NCI-H1105 (cell line): ENCODE data around the gene SPACA5.
"Not testable (repeated sequence)": the region's sequence is repeated elsewhere in the genome, so short reads cannot be mapped to it uniquely, and the experiment has no call there.

ENCODE experiments used
- DNase-seq: peaks from one replicate; lab custom pipeline; 2025; lab: John Stamatoyannopoulos, UW

Gene SPACA5

DNA sequence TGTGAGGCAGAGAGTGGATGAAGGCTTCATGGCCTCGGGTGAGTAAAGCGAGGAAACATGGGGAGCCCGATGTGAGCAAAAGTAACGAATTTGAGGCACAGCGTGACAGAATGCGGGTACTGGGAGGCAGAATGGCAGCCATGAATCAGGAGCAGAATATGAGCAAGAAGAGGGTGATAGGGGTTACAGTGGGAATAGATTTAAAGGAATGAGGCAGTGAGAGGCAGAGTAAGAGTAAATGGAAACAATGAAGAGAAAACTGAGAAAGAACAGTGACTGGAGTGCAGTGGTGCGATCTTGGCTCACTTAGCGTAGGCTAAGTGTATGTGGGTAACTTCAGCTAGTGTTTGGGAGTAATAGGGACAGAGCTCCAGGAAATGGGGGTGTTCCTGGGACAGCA, at the start of gene SPACA5:
SPACA5 (plus strand) TSS at position 301 of the 400 bp plus-strand sequence. CDS start 815 bp downstream, outside the sequence.
- DNase-seq, result not testable (repeated sequence)

DNA sequence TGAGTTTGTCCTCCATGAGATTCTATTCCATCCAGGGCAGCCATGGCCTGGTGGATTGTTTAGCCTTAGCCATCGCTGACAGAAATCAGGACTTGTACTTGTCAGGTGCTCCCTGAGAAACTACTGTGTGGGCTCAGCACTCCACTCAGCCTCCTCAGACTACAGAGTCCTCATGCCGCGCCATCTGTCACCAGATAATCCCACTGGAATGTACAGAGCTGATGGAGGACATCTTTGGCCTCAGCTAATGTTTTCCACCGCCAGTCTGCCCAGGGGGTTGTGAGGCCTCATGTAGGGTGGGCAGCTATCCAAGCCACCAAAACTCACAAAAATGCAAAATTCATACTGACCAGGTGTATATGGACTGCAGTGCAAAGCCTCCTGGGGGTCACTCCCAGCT, 48.6 kb upstream of the SPACA5 start:
- DNase-seq, result not testable (repeated sequence)

DNA sequence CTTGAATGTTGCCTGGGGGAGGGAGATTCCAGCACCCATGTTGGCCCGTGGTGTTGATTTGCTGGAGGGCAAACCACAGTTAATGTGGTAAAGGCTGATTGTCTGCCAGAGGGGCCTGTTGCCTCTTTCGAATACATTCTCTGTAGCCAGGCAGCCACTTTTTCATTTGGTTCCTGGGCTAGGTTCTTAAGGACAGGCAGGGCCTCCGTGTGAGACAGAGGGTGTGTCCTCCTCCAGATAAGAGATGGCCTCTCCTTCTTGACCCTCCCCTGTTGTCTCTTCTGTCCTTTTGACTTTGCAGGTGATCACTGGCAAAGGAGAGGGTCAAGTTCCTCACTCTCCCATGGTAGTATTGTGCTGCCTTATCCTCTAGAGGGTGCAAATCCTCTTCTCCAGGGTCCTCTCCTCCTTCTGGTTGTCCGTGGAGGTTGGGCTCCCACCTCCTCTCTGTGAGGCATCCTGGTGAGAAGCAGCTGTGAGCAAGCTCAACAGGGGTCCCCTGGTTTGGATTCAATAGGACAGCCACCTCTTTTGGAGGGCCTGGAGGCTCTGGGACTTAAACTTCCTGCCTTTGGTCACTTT, 47.9 kb upstream of the SPACA5 start:
- DNase-seq, result no peak

DNA sequence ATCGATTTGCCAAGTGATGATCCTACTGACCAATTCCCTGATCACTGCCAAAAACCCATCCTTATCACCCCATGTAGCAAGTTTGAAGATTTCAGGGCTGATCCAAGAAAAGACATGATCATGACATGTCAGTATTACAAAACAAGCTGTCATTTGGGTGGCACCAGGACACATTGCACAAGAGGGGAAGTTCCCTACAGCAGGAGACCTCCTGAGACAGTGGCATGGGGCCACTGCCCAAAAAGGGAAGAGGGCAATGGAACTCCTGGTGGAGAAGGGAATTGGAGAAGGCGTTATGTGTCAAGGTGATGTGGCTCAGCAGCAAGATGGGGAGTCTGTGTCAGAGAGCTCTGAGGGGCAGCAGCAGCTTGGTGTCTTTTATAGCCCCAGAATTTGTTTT, 46.4 kb upstream of the SPACA5 start:
- no peak for DNase-seq

DNA sequence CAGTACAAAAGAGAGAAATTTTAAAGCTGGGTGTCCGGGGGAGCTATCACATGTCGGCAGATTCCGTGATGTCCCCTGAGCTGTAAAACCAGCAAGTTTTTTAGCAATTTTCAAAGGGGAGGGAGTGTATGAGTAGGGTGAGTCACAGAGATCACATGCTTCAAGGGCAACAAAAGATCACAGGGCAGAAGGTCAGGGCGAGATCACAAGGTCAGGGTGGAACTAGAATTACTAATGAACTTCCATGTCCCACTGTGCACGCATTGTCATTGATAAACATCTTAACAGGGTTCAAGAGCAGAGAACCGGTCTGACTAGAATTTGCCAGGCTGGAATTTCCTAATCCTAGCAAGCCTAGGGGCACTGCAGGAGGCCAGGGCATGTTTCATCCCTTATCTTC, 45.0 kb upstream of the SPACA5 start:
- not testable (repeated sequence) for DNase-seq

DNA sequence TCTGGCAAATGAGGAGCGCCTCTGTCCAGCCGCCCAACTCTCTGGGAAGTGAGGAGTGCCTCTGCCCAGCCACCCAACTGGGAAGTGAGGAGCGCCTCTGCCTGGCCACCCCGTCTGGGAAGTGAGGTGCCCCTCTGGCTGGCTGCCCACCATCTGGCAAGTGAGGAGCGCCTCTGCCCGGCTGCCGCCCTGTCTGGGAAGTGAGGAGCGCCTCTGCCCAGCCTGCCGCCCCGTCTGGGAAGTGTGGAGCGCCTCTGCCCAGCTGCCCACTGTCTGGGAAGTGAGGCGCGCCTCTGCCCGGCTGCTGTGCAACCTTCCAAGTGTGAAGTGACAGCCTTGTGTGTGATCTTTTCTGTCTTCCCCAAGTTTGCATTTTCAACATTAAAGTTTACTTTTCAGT, 41.3 kb upstream of the SPACA5 start:
- DNase-seq, result not testable (repeated sequence)

DNA sequence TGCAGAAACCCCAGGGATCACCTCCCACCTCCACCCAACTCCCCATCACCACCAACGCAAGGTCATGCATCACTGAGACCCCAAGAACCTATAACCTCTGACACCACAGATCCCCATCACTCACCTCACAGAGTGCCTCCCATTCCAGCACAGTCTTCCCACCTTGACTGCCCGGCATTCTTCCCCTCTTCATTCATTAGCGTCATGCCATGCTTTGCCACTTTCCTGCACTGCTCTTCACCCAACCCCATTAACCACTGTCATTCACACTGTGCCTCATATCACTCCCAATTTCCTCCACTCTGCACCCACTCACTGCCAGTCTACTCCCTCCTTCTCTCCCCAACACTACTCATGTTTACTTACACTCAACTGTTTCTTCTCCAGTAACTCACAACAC, 33.6 kb upstream of the SPACA5 start:
- DNase-seq, result no peak

DNA sequence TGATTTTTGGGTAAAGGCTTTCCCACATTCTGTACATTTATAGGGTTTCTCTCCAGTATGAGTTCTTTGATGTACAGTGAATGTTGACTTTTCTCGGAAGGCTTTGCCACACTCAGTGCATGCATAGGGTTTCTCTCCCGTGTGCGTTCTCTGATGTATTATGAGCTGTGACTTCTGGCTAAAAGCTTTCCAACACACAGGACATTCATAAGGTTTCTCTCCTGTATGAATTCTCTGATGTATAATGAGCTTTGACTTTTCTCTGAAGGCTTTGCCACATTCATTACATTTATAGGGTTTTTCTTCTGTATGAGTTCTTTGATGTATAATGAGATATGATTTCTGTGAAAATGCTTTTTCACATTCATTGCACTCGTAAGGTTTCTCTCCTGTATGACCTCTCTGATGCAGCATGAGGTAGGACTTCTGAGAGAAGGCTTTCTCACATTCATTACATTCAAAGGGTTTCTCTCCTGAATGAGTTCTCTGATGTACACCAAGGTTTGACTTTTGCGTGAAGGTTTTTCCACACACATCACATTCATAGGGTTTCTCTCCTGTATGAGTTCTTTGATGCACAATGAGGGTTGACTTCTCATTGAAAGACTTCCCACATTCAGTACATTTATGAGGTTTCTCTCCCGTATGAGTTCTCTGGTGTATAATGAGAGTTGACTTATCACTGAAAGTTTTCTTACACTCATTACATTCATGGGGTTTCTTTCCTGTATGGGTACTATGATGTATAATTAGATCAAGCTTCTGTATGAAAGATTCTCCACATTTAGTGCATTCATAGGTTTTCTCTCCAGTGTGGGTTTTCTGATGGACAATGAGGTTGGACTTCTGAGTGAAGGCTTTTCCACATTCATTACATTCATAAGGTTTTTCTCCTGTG, 30.3 kb upstream of the SPACA5 start:
- DNase-seq, result no peak

DNA sequence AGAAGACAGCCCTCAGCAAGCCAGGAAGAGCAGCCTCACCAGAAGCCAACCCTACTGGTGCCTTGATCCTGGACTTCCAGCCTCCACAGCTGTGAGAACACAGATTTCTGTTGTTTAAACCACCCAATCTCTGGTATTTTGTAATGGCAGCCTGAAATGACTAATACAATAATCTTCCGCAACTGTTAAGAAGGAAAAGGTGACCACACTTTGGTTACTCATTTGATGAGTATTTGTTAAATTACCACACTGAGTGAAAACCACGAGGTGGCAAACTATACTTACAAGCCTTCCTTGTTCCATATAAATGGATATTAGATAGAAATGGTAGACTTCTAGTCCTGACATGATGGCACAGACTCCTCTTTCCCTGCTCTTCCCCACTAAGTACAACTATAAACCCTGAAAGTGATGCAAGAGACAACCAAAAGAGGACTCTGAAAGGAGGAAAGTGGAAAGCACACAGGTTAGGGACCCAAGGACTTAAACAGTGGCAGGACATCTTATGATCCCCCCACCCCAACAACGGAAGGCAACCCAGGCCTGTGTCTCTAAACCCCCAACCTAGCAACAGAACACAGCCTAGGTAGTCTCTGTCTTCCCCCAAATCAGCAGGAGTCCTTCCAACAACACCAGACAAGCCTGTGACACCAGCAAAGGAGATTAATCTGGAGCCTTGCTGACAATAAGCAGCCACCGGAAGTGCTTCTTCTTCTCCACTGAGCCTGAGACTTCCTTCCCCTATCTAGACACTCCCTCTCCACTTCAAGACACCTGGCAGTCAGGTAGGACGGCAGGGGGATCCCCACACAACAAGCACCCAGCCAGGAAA, 15.3 kb upstream of the SPACA5 start:
- DNase-seq, result no peak

DNA sequence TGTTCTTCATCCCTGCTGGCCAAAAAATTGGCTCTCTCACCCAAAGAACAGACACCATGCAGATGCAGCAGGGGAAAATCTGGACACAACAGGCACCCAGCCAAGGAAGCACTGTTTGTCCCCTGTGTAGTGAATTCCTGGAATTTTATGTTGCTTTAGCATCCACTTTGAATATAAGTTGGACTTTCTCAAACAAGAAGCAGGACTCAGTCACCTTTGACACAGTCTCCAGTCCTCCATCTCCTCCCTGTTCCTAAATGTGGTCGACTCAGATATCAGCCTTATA, 14.8 kb upstream of the SPACA5 start:
- no peak for DNase-seq

DNA sequence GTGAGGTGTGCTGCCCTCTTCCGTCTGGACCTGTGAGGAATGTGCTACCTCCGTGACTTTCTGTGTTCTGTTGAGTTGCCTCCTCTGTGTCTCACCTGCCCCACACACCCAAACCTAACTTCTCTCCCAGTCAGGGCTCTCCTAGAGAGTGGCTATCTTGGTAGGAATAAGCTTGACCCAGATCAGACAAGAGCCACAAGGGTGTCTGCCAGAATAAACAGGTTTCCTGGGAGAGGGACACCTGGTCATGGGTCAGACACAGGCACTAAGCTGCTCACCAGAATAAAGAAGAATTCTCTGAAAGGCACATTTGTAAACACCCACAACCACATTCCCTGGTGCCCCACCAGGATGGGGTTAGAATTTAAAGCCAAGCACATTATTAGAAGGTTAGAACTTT, 14.1 kb upstream of the SPACA5 start:
- DNase-seq, result no peak

DNA sequence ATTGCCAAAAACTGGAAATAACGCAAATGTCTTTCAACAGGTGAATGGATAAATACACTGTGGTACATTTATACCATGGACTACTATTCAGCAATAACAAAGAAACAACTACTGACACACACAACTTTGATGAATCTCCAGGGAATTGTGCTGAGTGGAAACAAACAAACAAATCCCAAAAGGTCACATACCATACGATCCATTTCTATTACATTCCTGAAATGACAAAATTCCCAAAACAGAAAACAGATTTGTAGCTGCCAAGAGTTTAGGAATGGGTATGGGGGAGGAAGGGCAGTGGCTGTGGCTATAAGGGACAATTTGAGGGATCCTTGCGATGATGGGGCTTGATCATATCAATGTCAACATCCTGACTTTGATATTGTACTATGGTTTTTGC, 5.5 kb upstream of the SPACA5 start:
- DNase-seq, result no peak

DNA sequence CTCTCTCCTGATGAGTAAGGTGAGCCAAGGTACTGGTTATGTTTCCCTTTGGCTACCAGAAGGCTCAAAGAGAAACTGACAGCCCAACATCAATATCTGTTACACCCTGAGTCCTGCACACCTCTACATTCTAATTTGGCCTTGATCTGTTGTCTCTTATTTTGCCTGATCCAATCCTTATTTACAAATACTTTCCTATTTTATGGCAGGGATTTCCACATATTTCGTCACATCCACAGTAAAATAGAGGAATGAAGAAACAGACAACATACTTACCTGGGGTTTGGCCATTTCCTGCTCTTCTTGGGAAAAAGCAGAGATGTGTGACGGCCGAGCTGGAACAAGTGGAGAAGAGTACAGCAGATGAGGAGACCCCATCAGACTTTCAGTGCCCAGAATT, 4.5 kb upstream of the SPACA5 start:
- no peak for DNase-seq

DNA sequence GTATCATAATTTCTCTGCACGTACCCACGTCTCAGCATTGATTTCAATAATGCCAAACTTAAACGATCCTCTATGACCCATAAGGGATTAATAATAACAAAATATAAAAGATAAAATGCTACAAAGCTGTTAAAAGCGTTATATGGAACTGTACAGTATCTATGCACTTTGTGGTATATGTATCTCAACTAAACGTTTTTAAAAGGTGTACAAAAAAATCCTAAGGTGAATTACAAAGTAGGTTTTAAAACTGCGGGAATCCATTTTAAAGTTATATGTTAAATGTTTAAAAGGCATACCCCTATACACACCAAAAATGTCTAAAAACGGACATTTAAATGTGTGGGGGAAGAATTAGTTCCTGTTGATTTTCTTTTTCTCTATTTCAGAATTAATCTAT, 3.9 kb upstream of the SPACA5 start:
- DNase-seq, result no peak

DNA sequence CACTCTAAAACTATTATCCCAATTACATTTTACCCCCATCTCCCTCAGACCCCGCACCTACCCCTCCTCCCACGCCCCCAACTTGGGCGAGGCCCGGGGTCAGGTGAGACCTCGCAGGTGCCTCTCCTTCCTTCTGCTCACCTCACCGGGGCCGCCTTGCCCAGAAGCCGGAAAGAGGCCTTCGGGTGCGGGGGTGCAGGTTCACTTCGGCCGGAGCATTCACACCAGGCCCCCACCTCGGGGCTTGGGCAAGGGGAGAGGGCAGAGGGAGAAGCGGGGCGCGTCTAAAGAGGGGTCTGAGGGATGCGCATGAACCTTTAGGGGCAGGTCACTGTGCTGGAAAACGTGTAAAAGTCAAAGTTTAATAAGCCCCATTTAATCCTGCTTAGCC, 3.4 kb upstream of the SPACA5 start:
- DNase-seq, result no peak

DNA sequence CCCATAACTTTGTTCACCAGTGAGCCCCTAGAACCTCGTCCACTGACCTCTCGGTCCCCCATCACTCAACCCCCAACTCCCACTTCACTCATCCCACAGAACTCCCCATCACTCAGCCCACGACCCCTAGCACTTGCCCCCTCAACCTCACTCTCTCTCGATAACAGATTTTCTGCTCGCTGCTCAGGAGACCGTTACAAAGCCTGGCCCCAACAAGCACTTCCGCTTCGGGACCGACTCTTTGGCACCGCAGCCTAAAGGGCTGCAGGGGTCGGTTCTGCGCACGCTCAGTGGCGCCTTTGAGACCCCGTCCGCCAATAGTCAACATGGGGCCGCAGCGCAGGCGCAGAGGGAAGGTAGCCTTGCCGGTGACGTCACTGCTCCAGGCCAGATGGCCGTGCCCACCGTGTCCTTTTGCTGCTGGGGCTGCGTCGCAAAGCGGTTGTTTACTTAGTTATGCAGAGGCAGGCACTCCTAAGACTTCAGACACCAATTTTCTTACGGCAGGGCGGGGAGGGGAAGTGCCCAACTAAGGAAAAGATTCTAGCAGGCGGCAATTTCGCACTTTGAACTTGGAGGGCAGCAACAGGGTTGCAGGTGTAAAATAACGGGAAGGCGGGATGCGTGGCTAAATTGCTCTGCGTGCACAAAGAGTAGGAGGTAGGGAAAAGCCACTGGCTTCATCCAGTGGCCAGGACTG, 2.9 kb upstream of the SPACA5 start, which contains the start of gene ZNF182:
ZNF182 (minus strand) TSS at position 232 of the 700 bp plus-strand sequence. CDS start 1,380 bp downstream, outside the sequence.
- DNase-seq, result peak; percentile 92

DNA sequence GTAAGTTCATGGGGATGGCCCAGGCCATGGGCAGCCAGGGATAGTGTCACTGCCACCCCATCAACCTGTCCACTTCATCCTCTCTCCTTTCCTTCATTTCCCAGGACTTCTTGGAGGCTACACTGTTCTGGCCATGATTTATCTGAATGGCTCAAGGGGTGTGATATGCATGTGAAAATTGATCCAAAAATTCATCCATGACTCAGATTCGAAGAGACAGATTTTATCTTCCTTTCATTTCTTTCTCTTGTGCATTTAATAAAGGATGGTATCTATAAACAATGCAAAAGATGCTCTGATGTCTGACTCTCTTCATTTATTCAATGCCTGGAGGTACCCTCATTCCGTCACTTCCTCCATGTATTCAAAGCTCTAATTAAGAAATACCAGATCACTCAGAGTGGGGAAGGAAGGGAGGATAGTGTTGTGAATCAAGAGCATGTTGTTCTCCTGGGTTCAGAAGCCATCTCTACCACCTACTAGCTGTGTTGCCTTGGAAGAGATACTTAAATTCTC, 2.7 kb downstream of the SPACA5 start:
- not testable (repeated sequence) for DNase-seq

DNA sequence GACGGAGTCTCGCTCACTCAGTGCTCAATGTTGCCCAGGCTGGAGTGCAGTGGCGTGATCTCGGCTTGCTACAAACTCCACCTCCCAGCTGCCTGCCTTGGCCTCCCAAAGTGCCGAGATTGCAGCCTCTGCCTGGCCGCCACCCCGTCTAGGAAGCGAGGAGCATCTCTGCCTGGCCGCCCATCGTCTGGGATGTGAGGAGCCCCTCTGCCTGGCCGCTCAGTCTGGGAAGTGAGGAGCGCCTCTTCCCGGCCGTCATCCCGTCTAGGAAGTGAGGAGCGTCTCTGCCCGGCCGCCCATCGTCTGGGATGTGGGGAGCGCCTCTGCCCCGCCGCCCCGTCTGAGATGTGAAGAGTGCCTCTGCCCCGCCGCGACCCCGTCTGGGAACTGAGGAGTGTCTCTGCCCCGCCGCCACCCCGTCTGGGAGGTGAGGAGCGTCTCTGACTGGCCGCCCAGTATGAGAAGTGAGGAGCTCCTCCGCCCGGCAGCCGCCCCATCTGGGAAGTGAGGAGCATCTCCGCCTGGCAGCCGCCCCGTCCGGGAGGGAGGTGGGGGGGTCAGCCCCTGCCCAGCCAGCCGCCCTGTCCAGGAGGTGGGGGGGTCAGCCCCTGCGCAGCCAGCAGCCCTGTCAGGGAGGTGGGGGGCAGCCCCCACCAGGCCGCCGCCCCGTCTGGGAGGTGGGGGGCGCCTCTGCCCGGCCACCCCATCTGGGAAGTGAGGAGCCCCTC, 10.0 kb downstream of the SPACA5 start:
- not testable (repeated sequence) for DNase-seq

DNA sequence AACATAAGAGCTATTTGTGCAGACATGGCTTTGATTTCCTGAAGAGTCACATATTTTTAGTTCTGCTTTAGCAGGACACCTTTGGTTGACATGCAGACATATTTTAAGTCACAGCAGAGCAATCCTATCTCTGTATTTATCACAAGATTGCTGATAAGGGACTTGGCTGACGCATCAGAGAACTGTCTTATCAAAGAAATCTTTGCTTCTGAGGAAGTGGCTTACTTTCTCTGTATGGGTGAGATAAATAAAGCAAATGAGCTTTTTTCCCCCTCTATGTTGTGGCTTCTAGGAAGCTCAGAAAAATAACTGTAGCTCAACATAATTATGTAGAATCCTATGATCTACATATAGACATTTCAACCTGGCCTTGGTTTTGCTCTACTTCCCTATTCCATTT, 13.1 kb downstream of the SPACA5 start:
- DNase-seq, result not testable (repeated sequence)

DNA sequence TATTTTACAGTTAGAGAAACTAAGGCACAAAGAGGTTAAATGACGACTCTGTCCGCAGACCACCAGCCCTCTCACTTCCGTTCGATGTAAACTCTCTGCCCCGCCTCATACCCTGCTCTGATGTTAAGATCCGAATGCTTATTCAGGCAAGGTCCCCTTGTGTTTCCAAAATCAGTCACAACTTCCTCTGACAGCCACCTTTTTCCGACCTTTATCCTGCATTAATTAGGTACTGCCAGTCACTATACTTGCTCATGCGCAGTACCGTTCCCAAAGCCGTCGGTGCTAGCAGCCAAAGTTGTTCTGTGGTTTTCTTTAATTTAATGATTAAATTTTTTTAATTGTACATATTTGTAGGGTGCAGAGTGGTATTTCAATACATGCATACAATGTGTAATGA, 13.7 kb downstream of the SPACA5 start:
- not testable (repeated sequence) for DNase-seq
